GM19240 (cell line): Measurements from ENCODE around the gene ADAMTS6.
"Not testable (repeated sequence)": the region's sequence is repeated elsewhere in the genome, so short reads cannot be mapped to it uniquely, and the experiment has no call there.

Source experiments
- DNase-seq: peaks from one replicate; pipeline ENCODE4 v3.0.0; 2011; ENCODE audit warnings: low spot score; ENCODE audit not compliant: insufficient read length

ADAMTS6 gene

GRCh38 chr5:65481635-65482295 lies at the start of gene ADAMTS6:
Gene ADAMTS6, minus strand, starts transcription at chr5:65481920. Its CDS starts 8,247 bp downstream, at chr5:65473673.
- DNase-seq = peak; percentile 53

- DNase-seq = no peak
These were observed 49.2 kb upstream of the ADAMTS6 start for GRCh38 chr5:65530904-65531303.

GRCh38 chr5:65525726-65526125 lies 44.0 kb upstream of the ADAMTS6 start:
- no peak for DNase-seq

- no peak for DNase-seq
These were observed 30.6 kb upstream of the ADAMTS6 start for GRCh38 chr5:65512170-65512937.

- no peak for DNase-seq
These were observed 27.3 kb upstream of the ADAMTS6 start for GRCh38 chr5:65508978-65509377.

GRCh38 chr5:65506961-65507360 lies 25.2 kb upstream of the ADAMTS6 start:
- no peak for DNase-seq

GRCh38 chr5:65489119-65489518 lies 7.4 kb upstream of the ADAMTS6 start:
- DNase-seq = no peak

GRCh38 chr5:65488038-65488687 lies 6.4 kb upstream of the ADAMTS6 start:
- DNase-seq = not testable (repeated sequence)

GRCh38 chr5:65486803-65487202 lies 5.1 kb upstream of the ADAMTS6 start:
- DNase-seq = not testable (repeated sequence)

- DNase-seq = no peak
These were observed 3.7 kb upstream of the ADAMTS6 start for GRCh38 chr5:65485405-65485804.

GRCh38 chr5:65483546-65484346 lies 2.0 kb upstream of the ADAMTS6 start:
- DNase-seq = no peak

GRCh38 chr5:65482736-65483545 lies 1.2 kb upstream of the ADAMTS6 start:
- DNase-seq = no peak

GRCh38 chr5:65482296-65482735 lies 596 bp upstream of the ADAMTS6 start:
- DNase-seq = no peak

GRCh38 chr5:65481171-65481581 lies 544 bp downstream of the ADAMTS6 start:
- no peak for DNase-seq

- no peak for DNase-seq
These were observed 1.3 kb downstream of the ADAMTS6 start for GRCh38 chr5:65480306-65480865.

GRCh38 chr5:65479527-65479926 lies 2.2 kb downstream of the ADAMTS6 start:
- DNase-seq = no peak

GRCh38 chr5:65478336-65478735 lies 3.4 kb downstream of the ADAMTS6 start:
- DNase-seq = no peak

GRCh38 chr5:65475895-65476294 lies 5.8 kb downstream of the ADAMTS6 start:
- DNase-seq = no peak

GRCh38 chr5:65475336-65475735 lies 6.4 kb downstream of the ADAMTS6 start:
- no peak for DNase-seq

- no peak for DNase-seq
These were observed 7.5 kb downstream of the ADAMTS6 start for GRCh38 chr5:65474130-65474711.
